GM18499 (cell line): ENCODE results near the gene SPEF2.

Experiments
- ATAC-seq: cut with Tn5 transposase; IDR thresholded peaks from one replicate; pipeline ENCODE4 v1.9.1; 2021; ENCODE audit warnings: moderate number of reproducible peaks; ENCODE audit not compliant: insufficient read depth, unreplicated experiment

Gene SPEF2

DNA sequence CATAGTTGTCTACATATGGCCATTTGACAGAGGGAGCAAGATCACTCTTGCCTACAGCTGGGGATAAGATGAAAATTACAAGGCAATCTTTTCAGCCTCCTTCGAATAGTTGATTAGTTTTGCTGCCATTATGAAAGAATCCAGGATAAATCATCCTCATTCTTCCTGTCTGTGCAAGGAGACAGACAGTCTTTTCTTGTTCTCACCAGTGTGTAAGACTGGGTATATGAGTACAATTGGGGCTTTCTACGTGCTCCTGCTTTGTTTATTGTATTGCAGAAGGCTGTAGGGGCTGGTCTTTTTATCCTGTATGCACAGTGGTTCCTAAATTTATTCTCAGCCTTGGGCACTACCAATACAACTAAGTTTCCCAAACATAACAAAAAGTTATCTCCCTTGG is 76.8 kb downstream of the SPEF2 start:
- no peak for ATAC-seq

DNA sequence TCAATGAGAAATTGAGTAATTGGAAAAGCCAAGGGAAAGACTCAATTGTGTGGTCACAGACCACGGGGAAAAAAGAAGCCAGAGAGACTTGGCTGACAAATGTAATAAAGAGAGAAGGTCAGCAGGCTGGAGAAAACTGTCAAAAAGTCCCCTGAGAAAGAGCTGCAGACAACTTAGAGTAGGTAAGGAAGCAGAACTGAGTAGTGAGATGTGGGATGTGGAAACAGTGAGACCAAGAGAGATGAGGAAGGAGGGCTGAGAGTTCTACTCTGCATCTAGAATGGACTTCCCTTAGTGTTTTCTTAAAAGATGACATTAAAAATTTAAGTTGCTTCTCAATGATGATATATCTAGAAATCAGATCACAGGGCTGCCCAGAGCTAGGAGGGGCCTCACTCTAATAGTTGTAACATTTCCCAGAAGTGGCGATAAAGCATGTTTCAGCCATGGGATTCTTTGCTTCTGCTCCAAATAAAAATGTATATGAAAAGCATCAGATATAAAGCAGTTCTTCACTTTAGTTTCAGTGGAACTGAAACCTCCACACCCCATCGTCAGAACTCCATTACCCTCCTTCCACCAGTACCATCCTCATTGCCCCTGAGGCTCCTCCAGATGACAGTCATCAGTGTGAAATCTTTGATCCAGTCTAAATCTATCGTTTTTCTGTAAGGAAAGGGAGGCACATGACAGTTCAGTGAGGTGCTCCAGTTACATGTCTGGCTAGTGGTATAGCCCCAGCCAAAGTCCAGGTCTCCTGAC is 80.6 kb downstream of the SPEF2 start:
- ATAC-seq, result no peak

DNA sequence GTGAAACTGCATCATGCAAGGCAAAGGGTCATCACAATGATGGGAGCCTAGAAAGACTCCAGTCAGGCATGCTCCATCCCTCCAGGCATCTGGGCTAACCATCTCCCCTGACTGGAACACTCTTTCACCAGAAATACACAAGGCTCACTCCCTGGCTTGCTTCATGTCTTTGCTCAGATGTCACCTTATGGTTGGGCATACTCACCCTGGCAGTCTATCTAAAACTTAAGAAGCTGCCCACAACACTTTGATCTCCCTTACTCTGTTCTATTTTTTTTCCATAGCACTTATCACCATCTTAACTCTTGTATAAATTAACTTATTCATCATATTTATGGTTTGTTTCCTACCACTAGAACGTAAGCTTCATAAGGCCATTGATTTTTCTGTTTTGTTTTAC is 90.0 kb downstream of the SPEF2 start:
- ATAC-seq, result no peak

DNA sequence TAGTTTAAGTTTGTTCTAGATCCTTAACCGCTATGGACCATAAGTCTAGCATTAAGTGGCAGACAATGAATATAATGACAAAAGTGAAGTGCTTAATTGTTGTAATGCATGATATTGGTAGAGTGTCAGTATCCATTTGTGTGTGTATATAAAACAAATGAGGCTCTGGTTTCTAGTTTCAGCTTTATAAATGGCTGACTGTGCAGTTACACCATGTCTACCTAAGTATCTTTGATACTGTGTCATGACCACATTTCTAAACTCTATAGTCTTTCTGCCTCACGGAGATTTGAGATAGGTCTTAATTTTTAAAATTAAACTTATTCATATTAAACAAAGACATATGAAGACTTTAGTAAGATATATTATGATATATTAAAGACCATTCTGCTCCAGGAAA is 92.0 kb downstream of the SPEF2 start:
- ATAC-seq, result no peak

DNA sequence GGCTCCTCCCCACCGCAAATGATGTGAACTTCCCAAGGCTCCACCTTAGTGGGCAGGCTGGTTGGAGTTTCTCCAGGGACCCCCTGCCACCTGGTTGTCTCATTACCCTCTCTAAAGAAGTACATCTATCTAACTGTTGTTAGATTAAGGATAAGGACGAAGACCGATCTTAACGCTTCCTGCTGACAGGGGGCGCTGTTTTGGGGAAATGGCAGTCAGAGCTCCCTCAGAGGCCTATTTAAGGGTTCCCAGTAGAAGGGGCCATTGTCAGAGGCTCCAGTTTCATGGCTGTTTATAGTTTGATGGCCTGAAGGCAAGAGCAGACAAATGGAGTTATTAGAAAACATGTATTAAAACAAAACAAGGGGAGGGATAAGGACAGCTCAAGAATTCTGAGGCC is 100.1 kb downstream of the SPEF2 start:
- ATAC-seq, result no peak

DNA sequence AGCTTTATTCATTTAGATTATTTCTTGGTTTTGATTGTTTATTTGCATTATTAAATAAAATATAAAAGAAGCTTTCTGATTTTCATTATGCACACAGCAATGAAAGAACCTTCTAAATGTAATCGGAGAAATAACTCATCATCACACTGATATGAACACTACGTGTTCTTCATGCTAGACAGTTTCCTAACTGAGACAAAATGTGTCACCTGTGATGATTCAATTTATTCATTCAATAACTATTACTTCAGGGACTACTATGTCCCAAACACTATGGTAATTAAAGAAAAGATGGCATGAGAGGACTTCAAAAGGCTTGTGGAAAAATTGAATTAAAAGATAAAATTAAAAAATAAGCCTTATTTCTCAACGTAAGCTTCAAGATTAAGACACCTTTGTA is 118.1 kb downstream of the SPEF2 start:
- ATAC-seq, result no peak

DNA sequence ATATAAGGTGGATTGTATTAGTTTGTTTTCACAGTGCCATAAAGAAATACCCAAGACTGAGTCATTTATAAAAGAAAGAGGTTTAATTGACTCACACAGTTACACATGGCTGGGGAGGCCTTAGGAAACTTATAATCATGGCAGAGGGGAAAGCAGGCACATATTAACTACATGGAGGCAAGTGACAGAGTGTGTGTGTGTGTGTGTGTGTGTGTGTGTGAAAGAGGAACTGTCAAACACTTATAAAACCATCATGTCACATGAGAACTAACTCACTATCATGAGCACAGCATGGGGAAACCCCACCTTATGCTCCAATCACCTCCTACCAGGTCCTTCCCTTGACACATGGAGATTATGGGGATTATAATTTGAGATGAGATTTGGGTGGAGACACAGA is 118.6 kb downstream of the SPEF2 start:
- no peak for ATAC-seq

DNA sequence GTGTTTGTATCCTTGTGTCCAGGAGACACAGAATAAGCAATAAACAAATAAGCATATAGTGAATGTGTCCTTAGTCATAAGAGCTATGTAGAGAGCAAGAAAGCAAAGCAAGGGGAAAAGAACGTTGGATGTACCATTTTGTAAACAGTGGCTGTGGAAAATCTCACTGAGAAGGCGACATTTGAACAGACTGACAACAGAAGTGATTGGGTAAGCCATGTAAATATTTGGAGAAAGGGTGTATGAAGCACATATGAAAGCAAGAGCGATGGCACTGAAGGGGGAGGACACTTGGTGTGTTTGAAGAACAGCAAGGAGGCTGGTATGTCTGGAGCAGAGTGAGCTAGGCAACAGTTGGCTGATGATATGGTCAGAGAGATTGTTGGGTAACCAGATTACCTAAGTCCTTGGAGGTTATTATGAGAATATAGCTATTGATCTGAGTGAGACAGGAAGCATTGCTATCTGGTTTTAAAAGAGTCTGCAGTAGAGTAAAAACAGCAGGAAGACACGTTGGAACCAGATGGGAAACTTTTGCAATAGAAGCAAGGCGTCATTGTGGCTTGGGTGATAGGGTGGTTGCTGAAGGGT is 123.6 kb downstream of the SPEF2 start:
- ATAC-seq, result no peak

DNA sequence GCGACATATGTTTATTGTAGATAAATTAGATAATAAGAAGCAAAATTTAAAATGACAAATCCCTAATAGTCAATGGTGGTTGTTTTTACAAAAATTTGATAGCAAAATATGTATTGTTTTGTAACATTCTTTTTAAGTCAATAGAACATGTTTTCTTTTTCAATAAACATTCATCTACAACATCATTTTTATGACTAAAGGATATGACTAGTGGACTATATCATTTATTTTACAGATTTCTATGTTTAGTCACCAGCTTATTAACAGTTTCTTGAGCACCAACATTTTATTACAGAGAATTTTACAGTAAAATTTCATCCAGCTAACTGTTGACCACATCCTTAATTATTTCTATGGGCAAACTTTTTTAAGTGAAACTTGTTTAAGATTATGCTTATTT is 124.3 kb downstream of the SPEF2 start:
- no peak for ATAC-seq

DNA sequence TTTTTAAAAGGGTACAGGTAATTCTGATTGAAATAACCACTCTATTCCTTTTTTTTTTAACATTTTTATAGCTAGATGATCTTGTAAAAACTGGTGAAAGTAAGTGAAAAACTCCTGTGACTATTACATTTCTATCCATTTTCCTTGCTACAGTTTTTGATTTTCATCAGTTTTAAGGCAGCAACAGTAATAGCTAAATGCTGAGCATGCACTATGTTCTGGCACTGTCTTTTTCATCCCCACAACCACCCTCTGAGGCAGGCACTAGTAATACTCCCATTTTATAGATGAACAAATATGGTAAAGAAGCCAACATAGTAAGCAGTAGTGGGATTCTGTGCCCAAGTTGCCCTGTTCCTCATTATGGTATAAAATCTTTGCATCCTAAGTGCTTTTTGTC is 126.0 kb downstream of the SPEF2 start:
- no peak for ATAC-seq

DNA sequence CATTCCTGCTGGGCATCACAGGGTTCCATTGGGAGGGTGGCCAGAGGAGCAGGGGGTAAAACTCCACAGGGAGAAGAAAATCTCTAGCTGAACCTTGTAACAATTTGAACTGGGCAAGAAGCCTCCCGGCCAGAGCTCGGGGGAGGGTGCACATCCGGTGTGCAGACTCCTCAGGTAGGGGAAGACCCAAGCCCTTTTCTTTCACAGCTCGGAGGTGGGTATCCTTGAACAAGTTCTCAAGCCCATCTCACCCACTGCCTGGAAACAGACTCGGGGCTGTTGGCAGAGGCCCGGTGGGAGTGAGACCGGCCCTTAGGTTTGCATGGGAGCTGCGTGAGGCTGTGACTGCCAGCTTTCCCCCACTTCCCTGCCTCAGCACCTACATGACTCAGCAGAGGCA is 127.5 kb downstream of the SPEF2 start:
- ATAC-seq, result no peak

DNA sequence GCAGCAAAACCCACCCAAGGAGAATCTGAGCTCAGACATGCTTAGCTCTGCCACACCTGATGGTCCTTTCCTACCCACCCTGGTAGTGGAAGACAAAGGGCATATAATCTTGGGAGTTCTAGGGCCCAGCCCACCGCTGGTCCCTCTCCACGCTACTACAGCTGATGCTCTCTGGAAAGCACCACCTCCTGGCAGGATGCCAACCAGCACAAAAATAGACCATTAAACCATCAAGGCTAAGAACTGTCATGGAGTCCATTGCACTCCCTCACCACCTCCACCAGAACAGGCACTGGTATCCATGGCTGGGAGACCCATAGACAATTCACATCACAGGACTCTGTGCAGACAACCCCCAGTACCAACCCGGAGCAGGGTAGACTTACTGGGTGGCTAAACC is 128.0 kb downstream of the SPEF2 start:
- no peak for ATAC-seq

DNA sequence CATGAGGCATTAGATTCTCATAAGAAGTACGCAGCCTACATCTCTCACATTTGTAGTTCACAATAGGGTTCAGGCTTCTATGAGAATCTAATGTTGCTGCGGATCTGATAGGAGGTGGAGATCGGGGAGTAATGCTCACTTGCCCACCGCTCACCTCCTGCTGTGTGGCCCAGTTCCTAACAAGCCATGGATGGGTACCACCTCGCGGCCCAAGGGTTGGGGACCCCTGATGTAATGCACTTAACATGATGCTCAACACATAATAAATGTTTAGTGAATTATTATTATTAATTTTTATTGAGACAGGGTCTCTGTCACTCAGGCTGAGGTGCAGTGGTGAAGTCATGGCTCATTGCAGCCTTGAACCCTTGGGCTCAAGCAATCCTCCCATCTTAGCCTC is 134.3 kb downstream of the SPEF2 start:
- ATAC-seq, result no peak

DNA sequence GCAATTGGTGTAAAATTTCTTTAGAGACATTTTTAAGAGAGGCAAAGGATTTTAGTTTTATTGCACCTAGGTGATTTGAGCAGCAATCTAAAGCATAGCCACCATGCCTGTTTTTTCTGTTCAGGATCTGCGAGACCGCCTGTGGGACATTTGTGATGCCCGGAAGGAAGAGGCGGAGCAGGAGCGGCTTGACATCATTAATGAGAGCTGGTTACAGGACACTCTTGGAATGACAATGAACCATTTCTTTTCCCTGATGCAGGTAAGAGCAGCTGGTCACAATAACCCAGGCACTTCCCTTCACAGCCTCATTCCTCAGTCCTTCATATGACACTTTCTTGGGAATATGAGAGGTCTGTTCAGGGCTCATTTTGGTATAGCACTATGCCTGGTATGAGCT is 135.8 kb downstream of the SPEF2 start:
- no peak for ATAC-seq

DNA sequence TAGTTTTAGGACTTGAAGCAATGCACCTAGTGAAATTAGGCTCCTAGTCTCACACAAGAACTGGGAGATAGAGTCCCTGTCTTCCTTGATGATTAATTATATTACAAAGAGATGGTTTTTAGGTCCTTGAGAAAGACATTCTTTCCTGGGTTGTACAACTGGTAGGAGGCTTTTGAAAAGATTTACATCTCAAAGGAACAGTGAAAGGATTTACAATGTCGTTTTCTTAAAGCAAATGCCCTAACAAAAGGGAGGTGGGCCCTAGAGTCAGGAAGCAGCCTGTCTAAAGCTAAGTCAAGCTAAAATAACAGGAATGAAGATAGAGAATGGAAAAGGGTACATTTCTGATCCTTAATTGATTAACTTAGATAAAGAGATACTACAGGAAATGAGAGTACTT is 136.8 kb downstream of the SPEF2 start:
- ATAC-seq, result no peak

DNA sequence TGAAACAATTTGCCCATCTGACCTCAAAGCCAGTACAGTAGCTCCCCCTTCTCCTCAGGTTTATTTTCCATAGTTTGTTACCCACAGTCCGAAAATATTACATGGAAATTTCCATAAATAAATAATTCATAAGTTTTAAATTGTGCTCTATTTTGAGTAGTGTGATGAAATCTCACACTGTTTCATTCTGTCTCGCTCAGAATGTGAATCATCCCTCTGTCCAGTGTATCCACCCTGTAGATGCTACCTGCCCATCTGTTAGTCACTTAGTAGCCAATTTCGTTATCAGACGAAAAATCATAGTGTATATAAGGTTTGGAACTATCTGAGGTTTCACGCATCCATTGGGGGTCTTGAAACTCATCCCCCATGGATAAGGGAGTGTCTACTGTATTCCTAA is 138.3 kb downstream of the SPEF2 start:
- no peak for ATAC-seq

DNA sequence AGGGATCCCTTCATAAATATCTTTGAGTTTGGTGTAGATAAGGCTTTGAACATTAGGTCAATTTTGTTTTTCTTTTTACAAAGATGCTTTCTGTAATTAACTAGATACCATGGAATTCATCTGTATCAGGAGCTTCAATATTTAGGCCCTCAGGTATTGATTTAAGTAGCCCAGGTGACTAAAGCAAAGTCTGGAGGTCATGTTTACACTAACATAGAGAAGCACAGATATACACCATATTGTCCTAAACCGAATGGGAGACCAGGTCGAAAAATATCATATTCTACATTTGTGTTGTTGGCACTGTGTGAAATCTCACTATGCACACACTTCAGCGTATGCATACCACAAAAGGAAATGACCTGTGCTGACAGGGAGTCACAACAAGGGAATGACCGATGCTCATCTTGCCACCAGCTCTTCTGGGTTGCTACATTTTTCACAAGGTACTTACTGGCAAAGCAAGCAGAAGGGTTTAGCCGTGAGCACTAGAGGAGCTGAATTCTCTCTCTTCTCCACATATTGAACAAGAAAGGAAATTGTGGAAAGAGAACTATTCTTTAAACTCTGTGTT is 140.6 kb downstream of the SPEF2 start:
- no peak for ATAC-seq

DNA sequence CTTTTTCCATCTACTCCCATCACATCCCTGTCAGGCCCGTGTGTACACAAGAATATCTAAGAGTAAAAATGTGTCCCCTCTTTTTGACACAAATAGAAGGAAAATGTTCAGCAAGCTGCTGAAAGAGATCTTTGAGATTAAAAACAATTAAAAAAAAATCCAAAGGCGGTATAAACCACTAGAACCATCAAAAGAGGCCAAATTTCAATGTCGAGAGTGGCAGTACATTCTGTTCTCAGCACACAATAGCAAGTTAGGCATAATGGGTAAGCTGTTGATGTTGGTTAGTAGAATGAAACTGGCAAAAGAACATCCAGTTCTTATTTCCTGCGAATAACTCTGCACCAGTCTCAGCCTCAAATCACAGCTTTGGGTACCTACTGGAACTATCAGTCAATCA is 143.9 kb downstream of the SPEF2 start:
- no peak for ATAC-seq

DNA sequence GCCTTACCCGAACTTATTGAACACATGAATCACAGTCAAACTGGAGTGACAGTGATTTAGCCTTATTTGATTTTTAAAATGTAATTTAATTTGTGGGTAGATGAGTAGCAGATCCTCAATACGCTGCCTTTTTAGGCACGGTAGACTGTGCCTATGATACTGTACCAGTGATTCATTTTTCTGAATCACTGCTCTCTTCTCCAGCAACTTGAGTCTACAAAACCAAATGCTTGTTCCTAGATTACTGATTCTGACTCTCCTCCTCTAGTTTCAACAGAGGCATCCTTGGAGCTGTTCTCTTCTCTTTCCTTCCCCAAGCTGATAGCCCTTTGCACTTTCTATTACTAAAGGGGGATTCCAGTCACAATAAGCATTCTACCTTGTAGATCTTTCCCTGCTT is 144.7 kb downstream of the SPEF2 start:
- ATAC-seq, result no peak

DNA sequence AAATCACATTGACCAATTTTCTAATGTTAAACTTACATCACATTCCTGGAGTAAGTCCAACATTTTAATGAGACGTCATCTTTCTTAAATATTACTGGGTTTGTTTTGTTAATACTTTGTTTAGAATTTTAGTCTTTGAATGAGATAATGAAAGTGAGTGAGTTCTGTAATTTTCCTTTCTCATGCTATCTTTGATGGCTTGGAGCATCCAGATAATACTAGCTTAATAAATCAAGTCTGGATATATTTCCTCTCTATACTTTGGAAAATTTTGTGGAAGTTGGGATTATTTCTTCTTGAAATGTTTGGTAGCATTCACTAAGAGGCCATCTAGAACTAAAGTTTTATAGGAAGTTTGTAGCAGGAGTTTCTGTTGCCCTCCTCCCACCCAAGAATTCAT is 148.3 kb downstream of the SPEF2 start:
- no peak for ATAC-seq

DNA sequence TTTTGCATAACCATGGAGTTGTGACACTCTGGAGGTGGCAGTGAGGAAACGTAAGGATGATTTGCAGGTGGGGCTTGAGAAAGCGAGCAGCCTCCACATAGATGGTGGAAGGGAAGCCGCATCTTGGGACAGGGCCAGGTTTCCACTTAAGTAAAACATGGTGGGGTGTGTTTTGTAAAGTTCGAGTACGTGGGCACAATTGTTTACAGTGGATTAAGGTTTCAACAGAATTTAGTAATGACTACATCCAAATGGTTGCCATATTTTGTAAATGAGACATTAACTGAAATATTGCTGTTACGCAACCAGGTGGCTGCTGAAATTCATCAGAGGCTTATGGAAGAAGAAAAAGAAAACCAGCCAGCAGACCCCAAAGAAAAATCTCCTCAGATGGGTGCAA is 153.6 kb downstream of the SPEF2 start:
- ATAC-seq, result no peak

DNA sequence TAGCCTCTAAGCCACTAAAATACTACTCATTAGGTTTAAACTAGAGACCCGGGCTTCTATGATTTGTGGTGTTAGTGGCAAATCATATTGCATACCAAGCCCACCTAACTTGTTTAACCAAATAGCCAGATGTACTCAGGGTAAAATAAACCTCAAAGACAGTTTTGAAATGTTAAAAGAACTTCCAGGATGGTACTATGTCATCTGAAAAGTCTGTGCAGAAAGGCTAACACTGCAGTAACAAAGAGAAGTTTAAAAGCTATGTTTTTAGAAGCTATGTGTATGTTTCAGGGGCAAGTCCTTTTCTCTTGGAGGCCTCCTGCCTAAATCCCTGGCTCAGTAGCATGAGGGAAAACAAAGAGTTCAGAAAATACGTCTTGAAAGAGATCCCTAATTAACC is 154.2 kb downstream of the SPEF2 start:
- ATAC-seq, result no peak
